ENCODE measurements around the gene NDUFA3. TPM values are rescaled to one million over a fixed set of nuclear protein-coding genes. Genes with fewer than 3 reads are reported as not detected.

The NDUFA3 gene
- total and polyA plus RNA-seq, 10 of the 15 experiments (the other 5 are each of a cell fraction or from before 2014, with no cell fraction given), result 40.0 to 335 (median 153) TPM

DNA sequence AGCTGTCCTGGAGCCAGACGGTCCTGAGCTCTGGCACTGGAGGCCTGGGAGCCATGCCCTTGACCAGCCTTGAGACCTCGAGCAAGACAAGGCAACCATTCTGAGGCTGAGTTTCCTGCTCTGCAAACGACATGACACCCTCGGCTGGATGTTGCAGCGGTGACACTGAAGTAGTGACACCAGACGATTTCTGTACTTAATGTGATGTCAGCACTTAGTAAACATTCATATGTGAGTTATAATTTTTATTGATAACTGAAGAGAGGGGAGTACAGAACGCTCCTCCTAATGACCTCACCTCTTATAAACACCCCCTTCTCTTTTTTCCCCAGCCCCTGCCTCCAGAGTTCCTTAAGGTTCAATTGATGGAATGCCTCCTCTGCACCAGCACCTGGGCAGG lies 5.8 kb downstream of the NDUFA3 start:
- Histone ChIP-seq H2AFZ (ENCODE audit: control insufficient read depth, low read depth, low read length) (no peak overlapping the region), H3K4me1 (ENCODE audit: control insufficient read depth, insufficient read depth, low read length) (no peaks in the 10 kb centered on the region), H3K79me2 (ENCODE audit: control insufficient read depth, insufficient read depth, low read length) (peaks cover 2% of the 10 kb centered on the region; the same call in 1 of the 2 replicates), H3K9me3 (replicated peaks; ENCODE audit: control insufficient read depth, insufficient read depth, low read length) (no peaks in the 10 kb centered on the region), H3K36me3 (ENCODE audit: control insufficient read depth in 2 of 2, insufficient read depth in 2 of 2, low read length in 1 of 2) (peaks cover 16 to 17% of the 10 kb centered on the region in 2 experiments; a peak in 3 of 4 replicates), H3K27me3 (replicated peaks in 1 of 2; ENCODE audit: control insufficient read depth in 2 of 2, insufficient read depth in 2 of 2, low read length in 1 of 2) (no peaks in the 10 kb centered on the region), H3K4me3 (no peak overlapping the region), H3K27ac (ENCODE audit: control insufficient read depth, insufficient read depth) (no peak overlapping the region), H4K20me1 (ENCODE audit: control insufficient read depth, insufficient read depth) (no peaks in the 10 kb centered on the region; the same call in 1 of the 2 replicates), H3K4me2 (ENCODE audit: control insufficient read depth, insufficient read depth) (no peak overlapping the region), H3K9ac (ENCODE audit: control insufficient read depth, insufficient read depth, low read length) (no peak overlapping the region)
- intact Hi-C loops (cut with micrococcal nuclease; ENCODE audit: unreplicated experiment), result loop anchor here (10.0 kb wide), 2 partner anchors 584 to 1004 kb away; partner anchors contain the start of gene ZNF160
- TF ChIP-seq, protein P1, sequence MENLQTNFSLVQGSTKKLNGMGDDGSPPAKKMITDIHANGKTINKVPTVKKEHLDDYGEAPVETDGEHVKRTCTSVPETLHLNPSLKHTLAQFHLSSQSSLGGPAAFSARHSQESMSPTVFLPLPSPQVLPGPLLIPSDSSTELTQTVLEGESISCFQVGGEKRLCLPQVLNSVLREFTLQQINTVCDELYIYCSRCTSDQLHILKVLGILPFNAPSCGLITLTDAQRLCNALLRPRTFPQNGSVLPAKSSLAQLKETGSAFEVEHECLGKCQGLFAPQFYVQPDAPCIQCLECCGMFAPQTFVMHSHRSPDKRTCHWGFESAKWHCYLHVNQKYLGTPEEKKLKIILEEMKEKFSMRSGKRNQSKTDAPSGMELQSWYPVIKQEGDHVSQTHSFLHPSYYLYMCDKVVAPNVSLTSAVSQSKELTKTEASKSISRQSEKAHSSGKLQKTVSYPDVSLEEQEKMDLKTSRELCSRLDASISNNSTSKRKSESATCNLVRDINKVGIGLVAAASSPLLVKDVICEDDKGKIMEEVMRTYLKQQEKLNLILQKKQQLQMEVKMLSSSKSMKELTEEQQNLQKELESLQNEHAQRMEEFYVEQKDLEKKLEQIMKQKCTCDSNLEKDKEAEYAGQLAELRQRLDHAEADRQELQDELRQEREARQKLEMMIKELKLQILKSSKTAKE (IDR thresholded peaks at IDR 0.05; ENCODE audit: low read depth, poor library complexity, severe bottlenecking), result no peak
- TF ChIP-seq EED (IDR thresholded peaks at IDR 0.05; ENCODE audit: low read depth) (no peak), KDM1A (IDR thresholded peaks at IDR 0.05; ENCODE audit: borderline replicate concordance) (no peak), SREBF2 (IDR thresholded peaks at IDR 0.05; ENCODE audit: low read length) (no peak), EP300 (IDR thresholded peaks at IDR 0.05; ENCODE audit: borderline replicate concordance in 1 of 2, control insufficient read depth in 1 of 2, low read depth in 2 of 2, low read length in 2 of 2) (no peak), MEF2B (IDR thresholded peaks at IDR 0.05; ENCODE audit: partially characterized antibody, poor library complexity, severe bottlenecking) (no peak)
- TF ChIP-seq, protein P2, sequence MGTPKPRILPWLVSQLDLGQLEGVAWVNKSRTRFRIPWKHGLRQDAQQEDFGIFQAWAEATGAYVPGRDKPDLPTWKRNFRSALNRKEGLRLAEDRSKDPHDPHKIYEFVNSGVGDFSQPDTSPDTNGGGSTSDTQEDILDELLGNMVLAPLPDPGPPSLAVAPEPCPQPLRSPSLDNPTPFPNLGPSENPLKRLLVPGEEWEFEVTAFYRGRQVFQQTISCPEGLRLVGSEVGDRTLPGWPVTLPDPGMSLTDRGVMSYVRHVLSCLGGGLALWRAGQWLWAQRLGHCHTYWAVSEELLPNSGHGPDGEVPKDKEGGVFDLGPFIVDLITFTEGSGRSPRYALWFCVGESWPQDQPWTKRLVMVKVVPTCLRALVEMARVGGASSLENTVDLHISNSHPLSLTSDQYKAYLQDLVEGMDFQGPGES (IDR thresholded peaks at IDR 0.05), result no peak
- ChIA-PET CTCF (no interaction called here), SMC1A (ENCODE audit: uncharacterized antibody, unreplicated experiment) (no interaction called here), RAD21 (ENCODE audit: unreplicated experiment) (no interaction called here), POLR2A (no interaction called here)
- WGBS (ENCODE audit: insufficient coverage, insufficient replicate concordance, low lambda C conversion rate, missing lambda C conversion rate), result 77% methylated on average over 7 of the region's 7 CpGs
- no peak for ATAC-seq
- FAIRE-seq, result no peak
- BruUV-seq (replicated peaks), result no TSS peak
- in situ Hi-C loops (cut with MboI), result no loop called here
- no peak for DNase-seq (ENCODE audit: low read depth, low spot score)
